Activated T-helper 1 cell treated with anti-CD3 and anti-CD28 coated beads, Interleukin-2, amount 50 U/mL, for 16 hours (primary cell): Measurements from ENCODE around the gene SH3RF3.
A peak's percentile ranks its signal among the peaks of the same experiment; 100 is the strongest.

Experiments used
- DNase-seq, 2 donors: peaks; one replicate each; pipeline ENCODE4 v3.0.0-alpha.2; 2020; ENCODE audit warnings: low read depth in 1 of 2, low spot score in 1 of 2

SH3RF3 gene

GRCh38 chr2:109199790-109200189 is 70.8 kb downstream of the SH3RF3 start:
- DNase-seq = no peak

- no peak for DNase-seq
Measured at GRCh38 chr2:109200616-109201464, 71.8 kb downstream of the SH3RF3 start.

DNA sequence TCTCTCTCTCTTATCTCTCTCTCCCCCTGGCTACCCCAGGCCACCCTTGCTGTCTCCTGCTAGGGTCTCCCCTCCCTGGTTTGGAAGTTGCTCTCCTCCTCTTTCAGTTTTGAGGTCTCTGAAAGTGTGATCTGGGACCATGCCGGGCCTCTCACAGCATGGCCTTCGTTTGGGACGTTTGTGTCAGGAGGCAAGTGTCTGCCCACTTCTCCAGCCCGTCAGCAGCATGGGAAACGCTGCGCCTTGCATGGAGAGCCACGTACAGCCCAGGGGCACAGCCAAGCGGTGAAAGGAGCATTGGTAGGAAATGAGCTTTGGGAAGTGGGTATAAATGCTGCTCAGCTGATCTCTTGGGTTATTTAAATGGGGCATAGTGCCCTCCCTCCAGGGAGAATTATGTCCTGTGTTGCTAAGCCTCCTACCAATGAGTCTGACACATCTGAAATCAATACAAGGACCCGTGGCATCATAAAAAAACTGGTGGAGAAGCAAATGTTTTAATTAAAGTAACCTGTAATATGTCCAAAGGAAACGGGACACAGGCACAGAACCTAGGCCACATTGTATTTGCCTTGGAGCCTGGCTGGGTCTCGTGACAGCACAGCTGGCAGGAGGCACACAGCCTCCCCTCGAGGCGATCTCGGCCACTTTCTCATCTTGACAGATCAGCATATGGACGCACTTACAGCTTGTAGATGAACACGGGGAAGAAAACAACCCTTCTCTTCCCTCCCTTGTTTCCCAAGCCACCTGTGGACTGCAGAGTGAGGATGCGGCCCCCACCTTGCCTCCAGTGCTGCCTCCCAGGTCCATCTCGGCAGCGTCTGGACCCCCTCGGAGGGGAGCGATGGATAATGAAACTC is 72.7 kb downstream of the SH3RF3 start:
- no peak for DNase-seq

GRCh38 chr2:109202486-109202885 is 73.5 kb downstream of the SH3RF3 start:
- no peak for DNase-seq

DNA sequence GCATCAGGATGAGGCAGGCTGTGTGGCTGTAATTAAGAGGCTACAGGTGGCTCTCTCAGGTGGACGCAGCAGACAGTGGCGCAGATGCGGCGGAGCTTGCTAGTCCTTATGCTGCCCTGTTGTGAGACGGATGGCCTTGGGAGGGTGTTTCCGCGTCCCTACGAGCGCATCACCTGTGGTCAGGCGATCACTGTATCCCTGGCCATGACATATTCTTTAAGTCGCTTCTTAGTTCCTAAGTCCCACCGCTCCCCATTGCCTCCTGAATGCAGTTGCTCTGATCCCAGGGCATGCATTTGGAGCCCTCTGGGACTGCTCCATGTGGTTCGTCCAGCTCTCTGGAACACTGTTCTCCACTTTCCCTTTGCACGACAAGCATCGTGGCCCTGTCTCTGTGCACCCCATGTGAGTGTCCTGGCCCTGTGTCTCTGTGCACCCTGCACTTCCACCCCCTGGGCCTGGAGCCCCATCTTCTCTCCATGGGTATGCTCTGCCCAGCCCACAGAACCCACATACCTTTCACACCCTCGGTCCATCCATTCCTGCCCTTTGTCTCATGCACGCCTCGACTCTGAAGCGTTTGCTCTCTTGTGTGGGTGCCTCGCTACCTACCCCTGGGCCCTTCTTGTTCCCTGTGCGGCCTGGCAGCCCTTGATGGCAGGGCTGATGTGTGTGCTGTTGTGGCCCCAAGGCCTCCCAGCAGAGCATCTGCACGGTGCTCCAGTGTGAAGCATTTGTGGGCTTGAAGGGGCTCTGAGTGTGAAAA is 74.4 kb downstream of the SH3RF3 start:
- no peak for DNase-seq

GRCh38 chr2:109204412-109204811 is 75.4 kb downstream of the SH3RF3 start:
- DNase-seq = no peak

DNA sequence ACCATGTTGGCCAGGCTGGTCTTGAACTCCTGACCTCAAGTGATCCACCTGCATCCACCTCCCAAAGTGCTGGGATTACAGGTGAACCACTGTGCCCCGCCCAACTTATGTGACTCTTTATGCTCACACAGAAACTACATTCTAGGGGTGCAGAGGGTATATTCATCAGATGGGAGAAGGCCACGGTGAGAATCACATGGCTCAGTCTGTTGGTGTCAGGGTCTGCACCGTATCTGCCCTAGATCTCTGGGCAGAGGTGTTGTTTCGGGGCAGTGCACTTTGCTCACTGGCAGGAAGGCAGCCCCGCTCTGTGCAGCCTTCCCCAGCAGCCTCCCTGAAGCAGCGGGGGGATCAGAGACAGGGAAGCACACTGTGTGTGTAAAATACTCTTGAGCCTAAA is 76.4 kb downstream of the SH3RF3 start:
- DNase-seq = no peak

GRCh38 chr2:109206569-109207146 is 77.7 kb downstream of the SH3RF3 start:
- no peak for DNase-seq

- no peak for DNase-seq
Measured at GRCh38 chr2:109207176-109207575, 78.2 kb downstream of the SH3RF3 start.

- no peak for DNase-seq
Measured at GRCh38 chr2:109208071-109208950, 79.3 kb downstream of the SH3RF3 start.

GRCh38 chr2:109208951-109209335 is 79.9 kb downstream of the SH3RF3 start:
- no peak for DNase-seq

GRCh38 chr2:109209412-109209811 is 80.4 kb downstream of the SH3RF3 start:
- no peak for DNase-seq

- no peak for DNase-seq
Measured at GRCh38 chr2:109209941-109210340, 80.9 kb downstream of the SH3RF3 start.

DNA sequence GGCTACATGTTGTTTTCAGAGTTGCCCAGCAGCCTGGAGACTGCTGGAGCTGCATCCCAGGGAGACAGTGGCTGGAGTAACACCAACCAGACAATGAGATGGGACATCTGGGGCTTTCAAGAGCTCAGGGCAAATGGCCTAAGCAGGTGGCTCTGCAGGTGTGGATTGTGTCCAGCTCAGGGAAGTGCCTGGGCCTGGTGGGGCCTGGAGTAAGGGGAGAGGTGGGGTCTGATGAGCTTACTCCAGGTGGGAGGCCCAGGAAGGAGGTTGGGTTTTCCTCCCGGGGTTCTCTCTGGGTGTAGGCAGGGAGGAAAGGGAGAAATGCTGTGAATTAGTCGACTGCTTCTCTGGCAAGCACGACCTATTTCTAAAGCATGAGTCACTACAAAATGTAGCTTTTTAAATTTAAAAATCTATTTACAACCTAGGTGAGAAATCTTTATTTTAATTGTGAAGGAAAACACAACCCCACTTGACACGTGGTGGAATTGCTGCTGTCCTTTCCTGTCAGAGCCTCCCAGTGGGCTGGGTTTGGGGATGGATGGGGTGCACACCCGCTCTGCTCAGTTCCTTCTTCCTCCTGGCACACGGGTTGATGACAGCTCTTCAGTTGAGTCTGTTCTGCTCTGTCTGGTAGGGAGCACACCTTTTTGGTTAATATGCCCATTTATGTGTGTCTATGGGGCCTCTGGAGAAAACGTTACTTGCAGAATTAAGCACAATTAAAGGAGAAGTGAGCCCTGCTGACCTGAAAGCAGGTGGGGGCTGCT is 81.6 kb downstream of the SH3RF3 start:
- no peak for DNase-seq

DNA sequence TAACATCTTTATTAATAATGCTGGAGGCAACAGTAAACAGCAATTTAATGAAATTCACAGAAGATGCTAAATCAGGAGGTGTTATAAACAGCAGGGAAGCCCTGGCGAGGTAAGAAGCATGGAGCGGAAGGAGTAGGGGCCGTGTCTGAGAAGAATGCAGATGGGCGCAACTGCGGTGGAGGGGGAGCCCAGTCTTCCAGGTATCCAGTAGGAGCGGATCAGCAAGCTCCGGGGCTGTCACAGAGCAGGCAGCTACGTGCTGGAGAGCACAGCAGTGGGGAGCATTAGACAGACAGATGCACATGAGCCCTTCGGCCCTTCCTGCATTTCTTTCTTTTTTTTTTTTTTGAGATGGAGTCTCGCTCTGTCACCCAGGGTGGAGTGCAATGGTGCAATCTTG is 82.3 kb downstream of the SH3RF3 start:
- DNase-seq = no peak

DNA sequence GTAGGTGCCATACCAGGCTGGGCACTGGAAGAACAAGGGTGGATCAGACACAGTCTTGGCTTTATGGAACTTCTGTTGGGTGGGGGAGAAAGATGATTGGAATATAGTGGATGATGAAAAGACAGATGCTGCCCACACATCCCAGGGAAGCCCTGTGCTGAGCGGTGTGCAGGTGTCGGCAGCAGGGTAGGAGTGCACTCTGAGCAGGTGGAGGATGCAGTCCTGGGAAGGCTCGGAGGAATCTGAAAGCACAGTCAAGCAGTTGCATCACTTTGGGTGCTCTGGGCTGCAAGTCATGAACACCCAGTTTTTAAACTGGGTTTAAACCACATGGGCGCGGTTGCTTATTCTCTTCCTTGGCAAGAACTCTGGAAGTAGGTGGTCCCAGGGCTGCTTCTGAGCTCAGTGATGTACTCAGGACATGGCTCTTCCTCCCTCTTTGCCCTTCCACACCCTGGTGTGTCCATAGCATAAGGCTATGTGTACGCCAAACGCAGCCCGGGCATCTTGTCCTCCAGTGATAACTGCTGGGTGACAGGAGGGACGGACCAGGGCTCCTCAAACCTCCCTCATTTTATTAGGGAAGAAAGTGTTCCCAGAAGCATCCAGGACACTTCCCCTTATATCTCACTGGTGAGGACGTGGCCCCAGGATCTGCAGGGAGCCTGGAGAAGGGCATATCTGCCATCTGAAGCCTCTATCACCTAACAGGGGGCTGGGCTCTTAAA is 84.0 kb downstream of the SH3RF3 start:
- DNase-seq = no peak

DNA sequence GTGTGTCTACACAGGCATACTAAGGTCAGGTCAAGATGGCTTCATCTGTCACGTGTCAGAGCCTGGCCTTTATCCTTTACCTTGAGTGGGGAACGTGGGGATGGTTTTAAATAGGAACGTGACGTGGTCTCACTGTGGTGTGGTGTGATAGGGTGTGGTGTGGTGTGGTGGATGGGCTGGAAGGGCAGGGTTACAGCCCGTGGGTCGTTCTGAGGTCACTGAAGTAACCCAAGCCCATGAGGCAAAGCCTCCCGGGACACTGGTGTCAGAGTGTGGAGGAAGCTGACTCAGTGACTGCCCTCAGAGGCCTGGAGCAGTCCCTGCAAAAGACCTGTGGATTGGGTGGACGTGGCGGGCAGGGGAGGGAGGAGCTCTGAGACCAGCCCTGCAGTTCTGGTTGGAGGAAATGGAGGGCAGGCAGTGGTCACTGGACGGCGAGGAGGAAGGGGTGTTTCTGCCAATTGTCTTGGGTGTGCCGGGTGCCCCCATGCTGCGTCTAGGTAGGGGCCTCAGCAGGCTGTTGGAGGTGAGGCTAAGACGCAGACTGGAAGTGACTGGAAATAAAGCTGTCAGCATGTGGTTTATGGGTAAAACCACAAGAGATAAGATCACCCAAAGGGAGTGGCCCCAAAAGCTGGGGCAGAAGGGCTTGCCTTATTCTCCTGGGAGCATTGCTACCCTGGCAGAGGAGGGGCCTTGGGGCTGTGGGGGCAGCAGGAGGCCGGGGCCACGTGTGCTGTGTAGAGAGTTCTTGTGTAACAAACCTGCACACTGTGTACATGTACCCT is 84.8 kb downstream of the SH3RF3 start:
- DNase-seq = peak in 1 of 2 donors; percentile 19
